H1 (cell line): ENCODE results near the gene NPHP4.

ENCODE experiments used
- BRCA1 ChIP-seq: IDR thresholded peaks from 2 replicates; pipeline ENCODE4 v1.6.1; 2012; ENCODE audit warnings: low read depth, low read length, improper control_type of control experiment
- CBX5 ChIP-seq: fragments of 300-800, 300-1000 bp; sonication (generic); IDR thresholded peaks from 2 replicates; pipeline ENCODE4 v1.7.1; 2016; ENCODE audit warnings: antibody characterized with exemption, low read length, low read depth
- CEBPB ChIP-seq: IDR thresholded peaks from 2 replicates; pipeline ENCODE4 v1.6.1; 2012; ENCODE audit warnings: low read depth, low read length
- CTCF ChIP-seq, 3 experiments: IDR thresholded peaks; 1 replicate in 2 of 3; 2 replicates in 1 of 3; pipeline versions ENCODE4 v1.5.1 to v1.6.1; 2011; ENCODE audit warnings: low read length in 3 of 3, mild to moderate bottlenecking in 3 of 3, inconsistent platforms in 2 of 3, low read depth in 1 of 3, moderate library complexity in 1 of 3; ENCODE audit not compliant: insufficient read depth in 1 of 3; ENCODE audit errors: control extremely low read depth in 1 of 3
- EP300 ChIP-seq, 2 experiments: IDR thresholded peaks; 1 replicate in 1 of 2; 2 replicates in 1 of 2; pipeline ENCODE4 v1.6.1; 2011 to 2012; ENCODE audit warnings: low read depth in 2 of 2, low read length in 2 of 2, mild to moderate bottlenecking in 2 of 2, borderline replicate concordance in 1 of 2, inconsistent platforms in 1 of 2, moderate library complexity in 1 of 2
- JUN ChIP-seq: IDR thresholded peaks from 2 replicates; pipeline ENCODE4 v1.6.1; 2011; ENCODE audit warnings: low read depth, mild to moderate bottlenecking, improper control_type of control experiment, low read length
- JUND ChIP-seq: IDR thresholded peaks from 2 replicates; pipeline ENCODE4 v1.6.1; 2011; ENCODE audit warnings: mild to moderate bottlenecking, improper control_type of control experiment, low read length
- SIN3A ChIP-seq, 2 experiments: IDR thresholded peaks in 1 of 2; conservative IDR thresholded peaks in 1 of 2; 2 replicates each; pipeline ENCODE4 v1.6.1; 2011 to 2012; ENCODE audit warnings: low read length in 2 of 2, improper control_type of control experiment in 1 of 2, low read depth in 1 of 2, mild to moderate bottlenecking in 1 of 2
- SP1 ChIP-seq: IDR thresholded peaks from 2 replicates; pipeline ENCODE4 v1.6.1; 2011; ENCODE audit warnings: low read depth, low read length
- SP4 ChIP-seq: IDR thresholded peaks from 2 replicates; pipeline ENCODE4 v1.6.1; 2012; ENCODE audit warnings: low read length, inconsistent platforms
- ZNF274 ChIP-seq: IDR thresholded peaks from 2 replicates; pipeline ENCODE4 v1.7.0; 2012; ENCODE audit warnings: low read length, borderline replicate concordance; ENCODE audit errors: extremely low read depth

- TF ChIP-seq SIN3A (conservative IDR thresholded peaks at IDR 0.05 in 1 of 2, IDR thresholded peaks at IDR 0.05 in 1 of 2; ENCODE audit: low read depth in 1 of 2, low read length in 2 of 2) (no peak), CTCF (IDR thresholded peaks at IDR 0.05; ENCODE audit: control extremely low read depth in 1 of 3, insufficient read depth in 1 of 3, low read depth in 1 of 3, low read length in 3 of 3) (no peak), CEBPB (no peak), SP4 (no peak), SP1 (no peak), JUND (no peak), EP300 (IDR thresholded peaks at IDR 0.05; ENCODE audit: borderline replicate concordance in 1 of 2, low read depth in 2 of 2, low read length in 2 of 2) (no peak), JUN (no peak), CBX5 (no peak), BRCA1 (no peak), ZNF274 (no peak)
These were observed 162.8 kb downstream of the NPHP4 start for GRCh38 chr1:5829414-5829813.
